Activated naive CD4-positive, alpha-beta T cell treated with anti-CD3 and anti-CD28 coated beads, Interleukin-2, amount 50 U/mL, for 72 hours (primary cell): ENCODE results near the gene CLEC7A. TPM values are rescaled to one million over a fixed set of nuclear protein-coding genes. Genes with fewer than 3 reads are reported as not detected.

Experiments
- ATAC-seq, 2 donors: fragments of 150-1000 bp; cut with Tn5 transposase; 2 replicates each; pipeline ENCODE4 v1.10.0; 2021; ENCODE audit warnings: mild to moderate bottlenecking in 2 of 2, moderate library complexity in 2 of 2
- DNase-seq, 2 donors: peaks; one replicate each; pipeline ENCODE4 v3.0.0; 2021 to 2022; ENCODE audit warnings: low spot score in 2 of 2
- H3K27ac Mint-ChIP-seq, 2 donors: one replicate each; pipeline ENCODE4 v1.8.0; 2022; ENCODE audit warnings: mild to moderate bottlenecking in 2 of 2, mixed read lengths in 2 of 2
- H3K36me3 Mint-ChIP-seq, 2 donors: one replicate each; pipeline ENCODE4 v1.8.0; 2022; ENCODE audit warnings: mixed read lengths in 2 of 2
- H3K9me3 Mint-ChIP-seq, 2 donors: one replicate each; pipeline ENCODE4 v1.8.0; 2022; ENCODE audit warnings: mixed read lengths in 2 of 2
- total RNA-seq, 2 donors: library from RNA; stranded (reverse); gene quantifications; one replicate each; pipeline ENCODE4 v1.2.3, GENCODE V29; 2022

The CLEC7A gene
- total RNA-seq, 2 donors from 2014 or later, result 0.09 TPM; not detected in 1

DNA sequence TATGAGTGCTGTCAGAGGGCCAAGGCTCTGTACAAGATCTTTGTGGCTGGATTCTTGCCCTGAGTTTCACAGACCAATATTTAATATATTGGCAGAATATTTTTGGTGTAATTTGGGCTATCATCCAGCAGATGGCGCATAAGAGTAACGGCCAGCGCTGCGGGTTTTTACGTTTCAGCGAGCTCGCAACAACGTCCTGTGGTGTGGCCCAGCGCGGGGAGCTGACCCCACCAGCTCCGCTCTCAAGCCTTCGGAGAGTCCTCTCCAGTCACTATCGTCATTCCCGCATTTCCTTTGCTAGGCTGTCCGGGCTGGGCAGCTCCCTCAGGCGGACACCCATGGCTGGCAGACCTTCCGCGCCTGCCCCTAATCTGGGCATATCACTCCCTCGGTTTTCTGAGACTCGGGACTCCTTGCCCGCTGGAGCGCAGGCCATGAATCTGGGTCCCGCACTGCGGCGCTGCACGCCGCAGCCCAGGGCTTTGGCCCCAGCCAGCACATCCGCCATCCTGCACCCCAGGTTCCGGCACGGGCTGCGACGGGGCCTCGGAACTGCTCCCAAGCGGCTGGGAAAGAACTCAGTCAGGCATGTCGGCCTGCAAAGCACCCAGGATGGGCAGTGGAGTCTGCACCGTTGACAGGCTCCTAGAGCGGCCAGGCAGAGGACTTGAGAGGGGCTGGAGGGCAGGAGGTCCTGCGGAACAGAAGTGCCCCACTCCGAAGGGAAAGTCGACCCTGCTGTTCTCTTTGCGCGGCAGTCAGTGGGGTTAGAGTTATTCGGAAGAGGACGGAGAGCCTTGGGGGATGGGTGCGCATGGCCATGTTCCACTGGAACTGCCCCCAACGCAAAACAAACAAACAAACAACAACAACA, 23.5 kb upstream of the CLEC7A start:
- DNase-seq, result peak; percentile 60 to 67
- ATAC-seq, result peak; percentile 84 to 90
- Mint-ChIP-seq H3K27ac (peak overlapping the region in 1 of 2 donors; percentile 79), H3K9me3 (no peaks in the 10 kb centered on the region), H3K36me3 (peaks cover 0 to 4% of the 10 kb centered on the region in 2 donors)

DNA sequence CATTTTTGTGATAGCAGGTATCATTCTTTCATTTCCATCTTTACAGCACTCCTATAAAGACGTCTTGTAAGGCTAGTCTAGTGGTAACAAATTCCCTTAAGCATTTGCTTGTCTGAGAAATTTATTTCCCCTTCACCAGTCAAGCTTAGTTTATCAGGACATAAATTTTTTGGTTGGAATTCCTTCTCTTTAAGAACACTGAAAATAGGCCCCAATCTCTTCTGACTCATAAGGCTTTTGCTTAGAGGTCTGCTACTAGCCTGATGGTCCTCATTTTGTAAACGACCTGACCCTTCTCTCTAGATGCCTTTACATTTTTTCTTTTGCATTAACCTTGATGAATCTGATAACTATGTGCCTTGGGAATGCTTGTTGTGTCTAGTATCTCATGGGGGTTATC, 21.6 kb upstream of the CLEC7A start:
- ATAC-seq (no peak), DNase-seq (no peak)
- no peaks in the 10 kb centered on the region for H3K9me3 Mint-ChIP-seq
- H3K27ac Mint-ChIP-seq, result no peak overlapping the region
- H3K36me3 Mint-ChIP-seq, result peaks cover 0 to 4% of the 10 kb centered on the region in 2 donors

DNA sequence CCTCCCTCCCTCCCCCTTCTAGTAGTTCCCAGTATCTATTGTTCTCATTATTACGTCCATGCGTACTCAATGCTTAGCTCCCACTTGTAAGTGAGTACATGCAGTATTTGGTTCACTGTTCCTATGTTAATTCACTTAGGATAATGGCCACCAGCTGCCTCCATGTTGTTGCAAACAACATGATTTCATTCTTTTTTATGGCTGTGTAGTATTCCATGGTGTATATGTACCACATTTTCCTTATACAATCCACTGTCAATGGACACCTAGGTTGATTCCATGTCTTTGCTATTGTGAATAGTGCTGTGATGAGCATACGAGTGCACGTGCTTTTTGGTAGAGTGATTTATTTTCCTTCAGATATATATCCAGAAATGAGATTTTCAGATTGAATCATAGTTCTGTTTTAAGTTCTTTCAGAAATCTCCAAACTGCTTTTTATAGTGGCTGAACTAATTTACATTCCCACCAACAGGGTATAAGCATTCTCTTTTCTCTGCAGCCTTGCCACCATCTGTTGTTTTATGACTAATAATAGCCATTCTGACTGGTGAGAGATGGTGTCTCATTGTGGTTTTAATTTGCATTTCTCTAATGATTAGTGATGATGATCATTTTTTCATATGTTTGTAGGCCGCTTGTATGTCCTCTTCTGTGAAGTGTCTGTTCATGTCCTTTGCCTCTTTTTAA, 17.9 kb upstream of the CLEC7A start:
- ATAC-seq, result peak; percentile 47 to 91
- Mint-ChIP-seq H3K27ac (peak overlapping the region in 1 of 2 donors; percentile 29), H3K9me3 (no peaks in the 10 kb centered on the region), H3K36me3 (no peaks in the 10 kb centered on the region)
- no peak for DNase-seq

DNA sequence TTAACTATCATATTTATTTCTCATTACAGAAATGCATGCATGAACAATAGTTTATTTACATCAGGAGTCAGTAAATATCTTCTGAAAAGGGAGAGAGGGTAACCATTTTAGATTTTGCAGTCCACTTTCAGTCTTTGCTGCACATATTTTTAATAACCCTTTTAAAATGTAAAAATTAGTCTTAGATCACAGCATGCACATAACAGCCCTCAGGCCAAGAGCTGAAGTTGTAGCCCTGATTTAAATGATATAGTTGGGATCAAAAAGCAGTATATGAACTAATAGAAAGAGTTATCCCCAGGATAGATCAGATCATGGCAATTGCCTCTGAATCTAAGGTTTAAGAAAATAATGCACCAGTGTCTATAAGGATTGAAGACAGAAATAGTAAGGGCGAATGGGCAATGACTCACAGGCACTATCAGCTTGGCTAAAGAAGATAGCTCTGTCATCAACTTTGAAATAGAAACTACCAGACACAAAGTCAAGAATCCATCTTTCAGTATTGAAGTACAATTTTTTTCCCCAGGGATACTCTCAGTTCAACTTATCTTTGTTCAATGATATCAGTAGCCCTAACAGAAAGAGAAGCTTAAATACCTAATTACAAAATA, 13.1 kb upstream of the CLEC7A start:
- no peak overlapping the region for H3K27ac Mint-ChIP-seq

DNA sequence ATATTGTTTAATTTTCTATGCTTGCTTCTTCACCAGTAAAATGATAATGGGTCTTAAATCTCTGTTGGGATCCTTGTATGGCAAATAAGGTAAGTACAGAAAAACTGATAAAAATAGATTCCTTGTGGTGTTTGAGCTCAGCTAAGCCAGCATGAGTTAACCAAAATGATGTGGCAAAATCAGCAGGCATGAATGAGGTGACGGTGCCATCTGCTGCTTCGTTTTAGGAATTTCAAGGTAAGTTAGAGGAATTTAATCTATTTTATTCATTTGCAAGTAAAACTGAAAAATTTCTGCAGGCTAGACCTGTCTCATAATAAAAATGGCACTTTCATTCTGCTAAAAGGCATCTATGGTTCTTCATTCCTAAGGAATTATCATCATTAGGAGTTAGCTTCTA, 10.0 kb upstream of the CLEC7A start:
- peak in 1 of 2 donors; percentile 53 for ATAC-seq
- no peaks in the 10 kb centered on the region for H3K36me3 Mint-ChIP-seq
- H3K27ac Mint-ChIP-seq, result no peak overlapping the region
- H3K9me3 Mint-ChIP-seq, result no peaks in the 10 kb centered on the region
- peak in 1 of 2 donors; percentile 30 for DNase-seq

More for the DNA sequence above, 13.1 kb upstream of the CLEC7A start:
- no peaks in the 10 kb centered on the region for H3K9me3 Mint-ChIP-seq
- DNase-seq (no peak), ATAC-seq (no peak)
- no peaks in the 10 kb centered on the region for H3K36me3 Mint-ChIP-seq

DNA sequence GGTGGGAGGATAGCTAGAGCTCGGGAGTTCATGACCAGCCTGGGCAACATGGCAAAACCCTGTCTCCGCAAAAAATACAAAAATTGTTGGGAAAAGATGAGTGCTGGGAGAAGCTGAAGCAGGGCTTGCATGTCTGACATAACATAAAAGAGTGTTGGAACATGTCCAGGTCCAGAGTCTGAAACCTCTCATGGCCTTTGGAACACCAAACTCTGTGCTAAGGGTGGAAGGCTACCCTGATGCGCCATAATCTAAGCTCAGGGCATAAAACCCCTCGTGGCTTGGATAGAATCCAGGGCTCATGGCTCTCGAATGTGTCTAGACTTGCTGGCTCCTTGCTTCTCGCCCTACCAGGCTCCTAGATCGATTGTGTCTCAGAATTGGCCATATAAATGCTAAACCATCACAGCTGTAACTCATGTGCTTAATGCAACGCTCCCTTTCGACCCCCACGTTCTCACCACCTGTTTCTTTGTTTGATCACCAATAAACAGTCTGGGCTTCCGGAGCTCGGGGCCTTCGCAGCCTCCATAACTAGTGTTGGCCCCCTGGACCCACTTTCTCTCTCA, 6.7 kb upstream of the CLEC7A start:
- Mint-ChIP-seq H3K36me3 (no peaks in the 10 kb centered on the region), H3K27ac (no peak overlapping the region), H3K9me3 (no peaks in the 10 kb centered on the region)
- ATAC-seq, result no peak
- DNase-seq, result no peak

DNA sequence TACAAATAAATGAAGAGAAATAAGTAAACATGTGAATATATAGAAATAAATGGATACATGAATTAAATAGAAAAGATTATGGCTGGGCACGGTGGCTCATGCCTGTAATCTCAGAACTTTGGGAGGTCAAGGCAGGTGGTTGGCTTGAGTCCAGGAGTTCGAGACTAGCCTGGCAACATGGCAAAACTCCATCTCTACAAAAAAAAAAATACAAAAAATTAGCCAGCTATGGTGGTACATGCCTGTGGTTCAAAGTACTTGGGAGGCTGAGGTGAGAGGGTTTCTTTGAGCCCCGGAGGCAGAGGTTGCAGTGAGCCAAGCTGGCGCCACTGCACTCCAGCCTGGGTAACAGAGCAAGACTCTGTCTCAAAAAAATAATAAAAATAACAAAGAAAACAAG, 5.1 kb upstream of the CLEC7A start:
- ATAC-seq, result no peak
- H3K9me3 Mint-ChIP-seq, result no peaks in the 10 kb centered on the region
- no peak overlapping the region for H3K27ac Mint-ChIP-seq
- DNase-seq, result no peak
- H3K36me3 Mint-ChIP-seq, result no peaks in the 10 kb centered on the region

DNA sequence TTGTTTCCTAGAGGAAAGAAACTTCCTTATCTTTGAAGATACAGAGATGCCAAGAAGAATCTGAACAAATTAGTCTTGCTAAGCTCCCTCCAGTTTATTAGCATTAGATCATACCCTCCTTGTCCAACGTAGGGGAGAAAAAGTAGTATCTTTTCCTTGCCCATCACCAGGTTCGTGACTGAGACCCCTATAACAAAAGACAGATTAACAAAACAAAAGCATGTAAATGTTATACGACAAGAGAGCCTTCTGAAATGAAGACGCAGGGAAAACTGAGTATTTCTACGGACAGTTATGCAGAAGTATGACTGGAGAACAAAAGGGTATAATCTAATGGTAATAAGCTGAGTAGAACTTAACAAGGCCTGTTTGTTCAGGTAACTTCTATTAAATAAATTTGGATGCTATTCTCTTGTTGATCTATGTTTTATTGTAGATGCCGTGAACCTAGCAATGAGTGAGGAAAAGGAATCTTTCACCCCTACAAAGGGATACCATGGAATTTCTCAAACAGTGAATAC, 2.9 kb upstream of the CLEC7A start:
- DNase-seq (no peak), ATAC-seq (no peak)
- Mint-ChIP-seq H3K36me3 (no peaks in the 10 kb centered on the region), H3K9me3 (no peaks in the 10 kb centered on the region), H3K27ac (no peak overlapping the region)

DNA sequence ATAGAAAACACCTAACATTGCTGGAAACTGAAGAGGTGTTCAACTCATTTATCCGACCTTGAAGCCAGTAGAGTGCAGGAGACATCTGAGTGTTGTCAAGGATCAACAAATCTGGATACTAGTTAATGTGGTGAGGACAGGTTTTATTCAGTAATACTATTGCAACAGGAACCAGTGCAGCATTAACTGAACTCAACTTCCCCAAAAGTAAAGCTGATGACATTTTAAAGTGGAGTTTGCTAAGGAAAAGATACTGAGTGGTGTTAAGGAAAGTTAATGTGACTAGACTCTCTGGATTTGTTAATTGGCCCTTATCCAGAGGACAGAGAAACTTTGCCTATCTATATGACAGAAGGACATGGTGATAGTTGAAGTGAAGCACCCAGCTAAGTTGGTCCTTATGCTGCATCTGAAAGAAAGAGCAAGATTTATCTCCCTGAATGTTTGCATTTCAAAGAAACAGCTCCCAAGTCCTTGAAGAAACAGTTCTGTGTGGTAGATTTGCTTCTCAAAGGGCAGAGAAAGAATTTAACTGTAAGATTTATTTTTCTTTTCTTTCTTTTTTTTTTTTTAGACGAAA, 1.2 kb upstream of the CLEC7A start:
- no peak for DNase-seq
- Mint-ChIP-seq H3K27ac (no peak overlapping the region), H3K36me3 (no peaks in the 10 kb centered on the region), H3K9me3 (no peaks in the 10 kb centered on the region)
- no peak for ATAC-seq

DNA sequence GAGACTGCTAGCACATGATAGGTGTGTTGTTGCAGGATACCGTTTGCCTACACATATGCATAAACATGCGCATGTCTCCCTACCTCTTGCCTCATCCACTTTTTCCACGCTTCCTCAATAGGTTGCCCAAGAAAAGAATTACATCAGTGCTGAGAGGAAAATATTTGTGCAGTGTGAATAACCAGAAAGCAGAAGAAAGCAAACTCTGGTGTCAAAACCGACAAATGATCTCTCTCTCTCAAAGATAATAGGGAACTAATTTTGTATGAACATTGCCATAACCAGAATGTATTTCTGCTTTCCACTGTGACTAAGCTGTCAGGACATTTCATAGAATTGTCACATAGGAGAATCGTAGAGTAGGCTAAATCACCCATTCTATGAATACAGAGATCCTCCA, 1.3 kb downstream of the CLEC7A start:
- ATAC-seq, result no peak
- DNase-seq, result no peak
- no peak overlapping the region for H3K27ac Mint-ChIP-seq
- H3K9me3 Mint-ChIP-seq, result no peaks in the 10 kb centered on the region
- no peaks in the 10 kb centered on the region for H3K36me3 Mint-ChIP-seq

DNA sequence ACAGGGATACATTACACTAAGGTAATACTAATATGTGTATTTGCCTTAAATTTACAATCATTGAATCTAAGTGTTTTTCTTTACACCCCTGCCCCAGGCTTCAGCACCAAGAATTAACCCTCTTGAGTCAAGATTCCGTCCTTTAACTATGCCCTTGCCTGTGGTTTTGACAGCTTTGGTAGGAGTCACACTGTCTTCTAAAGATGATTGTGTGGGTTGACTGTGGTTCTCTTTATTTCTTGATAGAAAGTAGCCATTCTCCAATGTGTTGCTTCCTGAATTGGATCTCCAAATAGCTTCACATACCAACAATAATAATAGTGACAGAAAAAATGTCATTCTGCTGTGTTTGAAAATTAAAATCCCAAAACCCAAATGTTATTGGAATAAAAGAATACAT, 3.6 kb downstream of the CLEC7A start:
- no peak for DNase-seq
- ATAC-seq, result no peak
- Mint-ChIP-seq H3K9me3 (no peaks in the 10 kb centered on the region), H3K27ac (no peak overlapping the region), H3K36me3 (no peaks in the 10 kb centered on the region)

DNA sequence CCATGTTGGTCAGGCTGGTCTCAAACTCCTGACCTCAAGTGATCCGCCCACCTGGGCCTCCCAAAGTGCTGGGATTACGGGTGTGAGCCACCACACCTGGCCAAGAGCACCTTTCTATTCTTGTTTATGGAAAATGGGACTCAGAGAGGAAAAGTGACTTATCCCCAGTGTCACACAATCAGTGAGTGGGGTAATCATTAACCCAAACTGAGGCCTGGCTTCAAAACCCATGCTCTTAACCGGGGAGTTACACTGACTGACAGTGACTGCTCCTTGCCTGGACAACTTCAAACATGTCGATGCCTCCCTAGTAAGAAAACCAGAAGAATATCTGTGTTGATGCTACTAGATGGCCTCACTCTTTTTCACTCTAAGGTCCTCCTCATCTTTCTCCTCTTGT, 7.3 kb downstream of the CLEC7A start:
- H3K36me3 Mint-ChIP-seq, result no peaks in the 10 kb centered on the region
- no peak for DNase-seq
- no peak for ATAC-seq
- H3K9me3 Mint-ChIP-seq, result no peaks in the 10 kb centered on the region
- H3K27ac Mint-ChIP-seq, result no peak overlapping the region

DNA sequence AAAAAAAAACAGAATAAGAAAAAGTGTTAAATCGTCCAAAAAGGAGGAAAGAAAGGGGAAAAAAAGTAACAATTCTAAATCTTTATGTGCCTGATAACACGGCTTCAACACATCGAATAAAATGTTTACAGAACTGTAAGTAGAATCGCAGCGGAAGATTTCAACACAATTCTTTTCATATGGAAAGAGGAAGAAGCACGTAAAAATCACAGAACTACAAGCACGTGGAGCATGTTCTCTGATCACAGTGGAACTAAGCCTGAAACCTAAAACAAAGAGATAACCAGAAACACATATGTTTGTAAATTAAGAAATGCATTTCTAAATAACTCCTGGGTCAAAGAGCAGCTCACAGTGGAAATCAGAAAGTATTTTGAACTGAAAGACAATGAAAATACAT, 8.7 kb downstream of the CLEC7A start:
- Mint-ChIP-seq H3K9me3 (no peaks in the 10 kb centered on the region), H3K27ac (no peak overlapping the region), H3K36me3 (no peaks in the 10 kb centered on the region)
- ATAC-seq (no peak), DNase-seq (no peak)

DNA sequence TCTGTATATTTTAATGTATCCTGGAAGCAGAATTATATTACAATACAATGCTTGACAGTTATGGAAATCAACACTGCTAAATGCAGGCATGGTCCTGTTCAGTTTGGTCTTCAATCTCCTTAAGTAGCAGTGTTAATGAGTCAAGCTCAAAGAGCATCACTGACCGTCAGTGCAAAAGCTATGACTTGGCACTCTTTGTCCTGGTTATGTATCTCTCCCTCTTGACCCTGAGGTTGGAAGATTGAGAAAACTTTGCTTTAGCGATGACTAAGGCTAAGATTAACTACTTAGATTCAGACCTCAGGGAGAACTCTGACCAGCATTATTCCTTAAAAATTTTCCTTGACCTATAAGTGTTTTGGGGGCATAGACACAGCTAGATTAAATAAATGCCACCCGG, 10.9 kb downstream of the CLEC7A start:
- DNase-seq, result no peak
- Mint-ChIP-seq H3K36me3 (no peaks in the 10 kb centered on the region), H3K27ac (no peak overlapping the region), H3K9me3 (no peaks in the 10 kb centered on the region)
- ATAC-seq, result no peak

DNA sequence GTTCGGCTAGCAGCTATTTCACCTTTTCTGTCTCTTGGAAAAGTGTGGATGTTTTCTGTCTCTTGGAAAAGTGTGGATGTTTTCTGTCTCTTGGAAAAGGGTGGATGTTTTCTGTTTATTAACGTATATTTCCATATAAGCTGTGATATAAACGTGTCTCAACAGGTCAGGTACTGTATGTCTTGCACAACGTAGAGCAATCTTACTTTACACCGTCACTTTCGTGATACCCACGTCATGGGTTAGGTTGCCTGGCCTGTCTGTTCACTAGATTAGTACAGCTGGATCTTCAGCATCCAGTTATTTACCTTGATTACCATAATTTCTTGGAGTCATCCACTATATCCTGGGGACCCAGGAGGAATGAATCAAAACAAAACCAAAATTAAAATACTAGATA, 14.1 kb downstream of the CLEC7A start:
- no peak overlapping the region for H3K27ac Mint-ChIP-seq
- peaks cover 0 to 4% of the 10 kb centered on the region in 2 donors for H3K9me3 Mint-ChIP-seq
- H3K36me3 Mint-ChIP-seq, result peaks cover 0 to 9% of the 10 kb centered on the region in 2 donors
- ATAC-seq (no peak), DNase-seq (no peak)

DNA sequence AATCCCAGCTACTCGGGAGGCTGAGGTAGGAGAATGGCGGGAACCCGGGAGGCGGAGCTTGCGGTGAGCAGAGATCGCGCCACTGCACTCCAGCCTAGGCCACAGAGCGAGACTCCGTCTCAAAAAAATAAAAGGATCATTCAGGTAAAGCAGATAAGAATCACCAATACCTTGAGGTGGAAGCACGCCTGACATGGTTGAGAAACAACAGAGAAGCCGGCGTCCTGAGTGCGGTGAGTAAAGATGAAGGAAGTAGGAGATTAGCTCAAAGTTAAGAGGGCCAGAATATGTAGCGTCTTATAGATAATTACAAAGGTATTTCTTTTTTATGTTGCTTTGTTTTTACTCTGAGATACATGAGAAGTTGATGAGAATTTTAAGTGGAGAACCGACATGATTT, 14.7 kb downstream of the CLEC7A start:
- peaks cover 0 to 15% of the 10 kb centered on the region in 2 donors for H3K36me3 Mint-ChIP-seq
- ATAC-seq (no peak), DNase-seq (no peak)
- peaks cover 0 to 6% of the 10 kb centered on the region in 2 donors for H3K9me3 Mint-ChIP-seq
- no peak overlapping the region for H3K27ac Mint-ChIP-seq
